Measurements from ENCODE around the gene SELL. TPM values are rescaled to one million over a fixed set of nuclear protein-coding genes. Genes with fewer than 3 reads are reported as not detected.

Gene SELL
- polyA plus RNA-seq, 1 of the 3 experiments (the other 2 are of a cell fraction), result 0.58 TPM

DNA sequence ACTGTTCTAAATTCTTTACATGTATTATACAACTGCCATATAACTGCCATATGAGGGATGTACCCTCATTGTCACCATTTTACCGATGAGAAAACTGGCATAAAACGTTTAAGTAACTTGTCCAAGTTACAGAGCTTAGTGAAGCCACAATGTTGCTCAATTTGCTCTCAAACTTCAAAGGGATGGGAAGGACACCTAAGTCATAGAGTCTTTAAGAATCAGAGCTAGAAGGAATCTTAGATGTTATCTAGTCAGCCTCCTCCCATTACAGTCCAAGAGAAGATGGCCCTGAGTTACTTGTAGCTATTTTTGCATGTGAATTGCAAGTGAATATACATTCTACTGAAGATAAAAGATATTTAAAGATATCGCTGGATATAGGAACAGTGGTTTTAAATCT lies 31.7 kb downstream of the SELL start:
- H3K27ac ChIP-seq (ENCODE audit: low read depth in 2 of 2, low read length in 1 of 2), result no peak overlapping the region
- no peaks in the 10 kb centered on the region for H4K20me1 ChIP-seq (ENCODE audit: insufficient read depth)
- H2AFZ ChIP-seq (ENCODE audit: low read depth), result no peak overlapping the region
- POLR2A ChIA-PET, result no interaction called here
- peaks cover 40% of the 10 kb centered on the region for H3K27me3 ChIP-seq (ENCODE audit: insufficient read depth)
- H3K4me1 ChIP-seq (ENCODE audit: control insufficient read depth in 1 of 2, insufficient read depth in 2 of 2, low read depth in 1 of 2, low read length in 1 of 2), result no peaks in the 10 kb centered on the region
- 7% methylated on average over 3 of the region's 3 CpGs for WGBS (ENCODE audit: low lambda C conversion rate)
- no peaks in the 10 kb centered on the region for H3K79me2 ChIP-seq (ENCODE audit: insufficient read depth)
- no peaks in the 10 kb centered on the region for H3F3A ChIP-seq (replicated peaks; ENCODE audit: insufficient read depth)
- CTCF ChIA-PET, result no interaction called here
- H3K9me2 ChIP-seq, result no peaks in the 10 kb centered on the region
- H3K9ac ChIP-seq, result no peak overlapping the region
- no peaks in the 10 kb centered on the region for H3K36me3 ChIP-seq (replicated peaks in 1 of 2; ENCODE audit: control insufficient read depth in 1 of 2, insufficient read depth in 2 of 2, low read length in 1 of 2)
- TF ChIP-seq NFIC (IDR thresholded peaks at IDR 0.05; ENCODE audit: borderline replicate concordance) (no peak), YY1 (IDR thresholded peaks at IDR 0.05; ENCODE audit: low read depth) (no peak), FOXM1 (IDR thresholded peaks at IDR 0.05; ENCODE audit: low read depth) (no peak), RCOR1 (IDR thresholded peaks at IDR 0.05; ENCODE audit: low read length) (no peak), MXI1 (IDR thresholded peaks at IDR 0.05; ENCODE audit: low read depth, low read length) (no peak), GATA2 (CRISPR knock-in tag; IDR thresholded peaks at IDR 0.05) (no peak)
- no peak overlapping the region for H3K4me2 ChIP-seq
- no peak for DNase-seq
- H3K4me3 ChIP-seq (ENCODE audit: low read depth in 2 of 2, low read length in 1 of 2), result no peak overlapping the region
- H3K9me3 ChIP-seq, result no peaks in the 10 kb centered on the region

DNA sequence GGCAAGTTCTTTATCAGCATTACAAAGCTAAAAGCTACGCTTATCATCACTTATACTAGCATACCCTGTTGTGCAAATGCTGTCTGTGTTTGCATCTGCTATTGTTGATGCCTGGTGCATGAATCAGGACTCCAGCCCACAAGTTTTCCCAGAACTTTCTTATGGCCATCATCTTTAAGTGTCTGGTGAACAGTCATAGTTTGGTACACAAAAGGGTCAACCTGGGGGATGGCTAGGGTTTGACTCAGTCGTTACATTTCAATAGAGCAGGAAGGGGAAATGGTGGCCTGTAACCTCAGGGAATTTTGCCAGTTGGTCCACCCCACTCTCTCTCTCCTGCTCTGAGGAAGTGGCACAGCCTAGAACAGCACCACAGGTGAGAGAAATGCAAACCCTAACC lies 35.4 kb downstream of the SELL start:
- Histone ChIP-seq H3K4me3 (ENCODE audit: low read depth in 2 of 2, low read length in 1 of 2) (no peak overlapping the region), H3K9ac (no peak overlapping the region), H4K20me1 (ENCODE audit: insufficient read depth) (no peaks in the 10 kb centered on the region), H3K4me2 (no peak overlapping the region), H3K79me2 (ENCODE audit: insufficient read depth) (no peaks in the 10 kb centered on the region), H3K4me1 (ENCODE audit: control insufficient read depth in 1 of 2, insufficient read depth in 2 of 2, low read depth in 1 of 2, low read length in 1 of 2) (no peaks in the 10 kb centered on the region), H3K27me3 (ENCODE audit: insufficient read depth) (peaks cover 9% of the 10 kb centered on the region), H3K9me3 (no peaks in the 10 kb centered on the region), H3K27ac (ENCODE audit: low read depth in 2 of 2, low read length in 1 of 2) (no peak overlapping the region), H3K36me3 (replicated peaks in 1 of 2; ENCODE audit: control insufficient read depth in 1 of 2, insufficient read depth in 2 of 2, low read length in 1 of 2) (no peaks in the 10 kb centered on the region), H2AFZ (ENCODE audit: low read depth) (no peak overlapping the region), H3F3A (replicated peaks; ENCODE audit: insufficient read depth) (no peaks in the 10 kb centered on the region), H3K9me2 (no peaks in the 10 kb centered on the region)
- no peak for DNase-seq
- CTCF ChIA-PET, result interaction anchor here (1.0 kb wide), 1 partner anchor 36 kb away, joined by 3 read pairs; no protein-coding TSS in a partner anchor
- TF ChIP-seq GABPA (IDR thresholded peaks at IDR 0.05; ENCODE audit: low read depth), result no peak
- no peak for TF ChIP-seq TAF1 (IDR thresholded peaks at IDR 0.05; ENCODE audit: borderline replicate concordance, low read depth, low read length)
- TF ChIP-seq YY1 (IDR thresholded peaks at IDR 0.05; ENCODE audit: low read depth), result no peak
- TF ChIP-seq SIN3A (IDR thresholded peaks at IDR 0.05; ENCODE audit: borderline replicate concordance, low read depth, low read length), result no peak
- TF ChIP-seq, protein P1, sequence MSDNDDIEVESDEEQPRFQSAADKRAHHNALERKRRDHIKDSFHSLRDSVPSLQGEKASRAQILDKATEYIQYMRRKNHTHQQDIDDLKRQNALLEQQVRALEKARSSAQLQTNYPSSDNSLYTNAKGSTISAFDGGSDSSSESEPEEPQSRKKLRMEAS (IDR thresholded peaks at IDR 0.05; ENCODE audit: low read depth), result no peak
- TF ChIP-seq JUND (IDR thresholded peaks at IDR 0.05), result no peak
- TF ChIP-seq FOSL2 (IDR thresholded peaks at IDR 0.05; ENCODE audit: borderline replicate concordance, low read depth), result no peak
- POLR2A ChIA-PET, result no interaction called here
- 4% methylated on average over 2 of the region's 2 CpGs for WGBS (ENCODE audit: low lambda C conversion rate)

DNA sequence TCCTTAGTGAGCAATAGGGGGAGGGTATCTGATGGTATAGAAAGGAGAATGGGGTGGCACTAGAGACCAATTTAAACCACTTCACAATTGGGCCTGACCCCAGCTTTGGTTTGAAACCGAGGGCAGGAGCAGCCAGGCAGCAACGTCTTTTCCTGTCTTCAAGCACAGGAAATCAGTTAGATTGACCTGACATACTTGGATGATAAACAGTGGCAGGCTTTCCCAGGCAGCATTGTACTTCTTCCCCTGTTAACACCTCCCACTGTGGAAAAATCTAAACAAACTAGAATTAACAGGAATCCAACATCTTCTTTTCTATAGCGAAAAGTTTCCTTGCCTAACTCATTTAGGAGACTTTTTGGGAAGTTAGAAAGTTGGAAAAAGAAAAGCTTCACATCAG lies 40.6 kb downstream of the SELL start:
- H2AFZ ChIP-seq (ENCODE audit: low read depth), result no peak overlapping the region
- no peaks in the 10 kb centered on the region for H3K27me3 ChIP-seq (ENCODE audit: insufficient read depth)
- H3K4me3 ChIP-seq (ENCODE audit: low read depth in 2 of 2, low read length in 1 of 2), result no peak overlapping the region
- H3F3A ChIP-seq (replicated peaks; ENCODE audit: insufficient read depth), result no peaks in the 10 kb centered on the region
- ChIA-PET POLR2A (no interaction called here), CTCF (no interaction called here)
- no peaks in the 10 kb centered on the region for H3K79me2 ChIP-seq (ENCODE audit: insufficient read depth)
- 7% methylated on average over 3 of the region's 3 CpGs for WGBS (ENCODE audit: low lambda C conversion rate)
- no peak for DNase-seq
- H3K36me3 ChIP-seq (replicated peaks in 1 of 2; ENCODE audit: control insufficient read depth in 1 of 2, insufficient read depth in 2 of 2, low read length in 1 of 2), result no peaks in the 10 kb centered on the region
- no peaks in the 10 kb centered on the region for H3K9me3 ChIP-seq
- H3K9ac ChIP-seq, result no peak overlapping the region
- H3K9me2 ChIP-seq, result no peaks in the 10 kb centered on the region
- H4K20me1 ChIP-seq (ENCODE audit: insufficient read depth), result no peaks in the 10 kb centered on the region
- no peak overlapping the region for H3K4me2 ChIP-seq
- H3K27ac ChIP-seq (ENCODE audit: low read depth in 2 of 2, low read length in 1 of 2), result no peak overlapping the region
- H3K4me1 ChIP-seq (ENCODE audit: control insufficient read depth in 1 of 2, insufficient read depth in 2 of 2, low read depth in 1 of 2, low read length in 1 of 2), result no peaks in the 10 kb centered on the region
- TF ChIP-seq MEF2A (IDR thresholded peaks at IDR 0.05; ENCODE audit: borderline replicate concordance, low read depth) (no peak), FOXJ3 (CRISPR knock-in tag; IDR thresholded peaks at IDR 0.05) (no peak), TCF12 (IDR thresholded peaks at IDR 0.05) (no peak), RXRA (IDR thresholded peaks at IDR 0.05; ENCODE audit: borderline replicate concordance, low read depth) (no peak), FOSL2 (IDR thresholded peaks at IDR 0.05; ENCODE audit: borderline replicate concordance, low read depth) (no peak), RAD21 (IDR thresholded peaks at IDR 0.05; ENCODE audit: low read length) (no peak), MXI1 (IDR thresholded peaks at IDR 0.05; ENCODE audit: low read depth, low read length) (no peak), NFIC (IDR thresholded peaks at IDR 0.05; ENCODE audit: borderline replicate concordance) (no peak)
- TF ChIP-seq, protein P2, sequence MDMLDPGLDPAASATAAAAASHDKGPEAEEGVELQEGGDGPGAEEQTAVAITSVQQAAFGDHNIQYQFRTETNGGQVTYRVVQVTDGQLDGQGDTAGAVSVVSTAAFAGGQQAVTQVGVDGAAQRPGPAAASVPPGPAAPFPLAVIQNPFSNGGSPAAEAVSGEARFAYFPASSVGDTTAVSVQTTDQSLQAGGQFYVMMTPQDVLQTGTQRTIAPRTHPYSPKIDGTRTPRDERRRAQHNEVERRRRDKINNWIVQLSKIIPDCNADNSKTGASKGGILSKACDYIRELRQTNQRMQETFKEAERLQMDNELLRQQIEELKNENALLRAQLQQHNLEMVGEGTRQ (IDR thresholded peaks at IDR 0.05; ENCODE audit: borderline replicate concordance, low read depth, low read length), result no peak
- TF ChIP-seq, protein P1 (IDR thresholded peaks at IDR 0.05; ENCODE audit: low read depth), result no peak
- TF ChIP-seq, protein P3, sequence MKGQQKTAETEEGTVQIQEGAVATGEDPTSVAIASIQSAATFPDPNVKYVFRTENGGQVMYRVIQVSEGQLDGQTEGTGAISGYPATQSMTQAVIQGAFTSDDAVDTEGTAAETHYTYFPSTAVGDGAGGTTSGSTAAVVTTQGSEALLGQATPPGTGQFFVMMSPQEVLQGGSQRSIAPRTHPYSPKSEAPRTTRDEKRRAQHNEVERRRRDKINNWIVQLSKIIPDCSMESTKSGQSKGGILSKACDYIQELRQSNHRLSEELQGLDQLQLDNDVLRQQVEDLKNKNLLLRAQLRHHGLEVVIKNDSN (IDR thresholded peaks at IDR 0.05; ENCODE audit: borderline replicate concordance, low read depth), result no peak
